GM19468 (cell line): ENCODE results near the gene TMEM238.
A peak's percentile ranks its signal among the peaks of the same experiment; 100 is the strongest.
"Not testable (repeated sequence)": the region's sequence is repeated elsewhere in the genome, so short reads cannot be mapped to it uniquely, and the experiment has no call there.

Experiments used
- ATAC-seq: cut with Tn5 transposase; IDR thresholded peaks from one replicate; pipeline ENCODE4 v1.9.1; 2021; ENCODE audit warnings: mild to moderate bottlenecking, moderate library complexity, moderate number of reproducible peaks; ENCODE audit not compliant: unreplicated experiment; ENCODE audit errors: extremely low read depth

TMEM238 gene

GRCh38 chr19:55341595-55342531, 42.2 kb downstream of the TMEM238 start:
- ATAC-seq: no peak

DNA sequence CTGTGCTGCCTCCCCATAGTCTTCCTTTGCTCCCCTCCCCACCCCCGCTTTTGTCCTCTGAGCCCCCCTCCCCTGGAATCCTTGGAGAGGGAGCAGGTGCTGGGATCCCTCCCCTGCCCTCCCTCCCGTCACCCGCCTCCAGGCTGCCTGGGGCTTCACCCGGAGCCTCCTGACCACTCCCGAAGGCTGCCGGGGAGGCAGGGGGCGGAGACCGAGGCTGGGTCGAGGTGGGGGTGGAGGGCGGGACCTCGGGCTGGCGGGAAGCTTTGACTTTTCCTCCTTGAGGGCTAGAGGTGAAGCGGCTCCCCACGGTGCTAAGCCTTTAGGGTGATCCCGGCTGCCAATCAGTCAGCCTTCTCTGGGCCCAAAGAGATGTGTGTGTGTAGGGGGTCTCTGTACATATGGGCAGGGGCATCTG, 42.9 kb downstream of the TMEM238 start:
- ATAC-seq: no peak

DNA sequence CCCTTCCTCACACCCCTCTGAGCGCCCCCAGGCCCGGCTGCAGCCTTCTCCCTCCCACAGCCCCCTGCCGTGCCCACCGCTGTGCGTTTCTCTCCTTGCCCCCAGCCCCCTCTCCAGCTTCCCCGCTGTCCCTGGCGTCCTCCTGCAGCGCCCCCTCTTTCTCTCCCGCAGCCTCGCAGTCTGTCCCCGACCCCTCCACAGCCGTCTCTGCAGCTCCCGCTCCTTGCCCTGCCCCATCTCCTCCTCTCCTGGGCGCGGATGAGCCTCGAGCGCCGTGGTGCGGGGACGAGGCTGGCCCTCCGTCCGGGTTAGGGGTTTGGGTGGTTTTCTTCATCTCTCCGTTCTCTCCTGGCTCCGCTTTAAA, 43.3 kb downstream of the TMEM238 start:
- ATAC-seq: no peak

DNA sequence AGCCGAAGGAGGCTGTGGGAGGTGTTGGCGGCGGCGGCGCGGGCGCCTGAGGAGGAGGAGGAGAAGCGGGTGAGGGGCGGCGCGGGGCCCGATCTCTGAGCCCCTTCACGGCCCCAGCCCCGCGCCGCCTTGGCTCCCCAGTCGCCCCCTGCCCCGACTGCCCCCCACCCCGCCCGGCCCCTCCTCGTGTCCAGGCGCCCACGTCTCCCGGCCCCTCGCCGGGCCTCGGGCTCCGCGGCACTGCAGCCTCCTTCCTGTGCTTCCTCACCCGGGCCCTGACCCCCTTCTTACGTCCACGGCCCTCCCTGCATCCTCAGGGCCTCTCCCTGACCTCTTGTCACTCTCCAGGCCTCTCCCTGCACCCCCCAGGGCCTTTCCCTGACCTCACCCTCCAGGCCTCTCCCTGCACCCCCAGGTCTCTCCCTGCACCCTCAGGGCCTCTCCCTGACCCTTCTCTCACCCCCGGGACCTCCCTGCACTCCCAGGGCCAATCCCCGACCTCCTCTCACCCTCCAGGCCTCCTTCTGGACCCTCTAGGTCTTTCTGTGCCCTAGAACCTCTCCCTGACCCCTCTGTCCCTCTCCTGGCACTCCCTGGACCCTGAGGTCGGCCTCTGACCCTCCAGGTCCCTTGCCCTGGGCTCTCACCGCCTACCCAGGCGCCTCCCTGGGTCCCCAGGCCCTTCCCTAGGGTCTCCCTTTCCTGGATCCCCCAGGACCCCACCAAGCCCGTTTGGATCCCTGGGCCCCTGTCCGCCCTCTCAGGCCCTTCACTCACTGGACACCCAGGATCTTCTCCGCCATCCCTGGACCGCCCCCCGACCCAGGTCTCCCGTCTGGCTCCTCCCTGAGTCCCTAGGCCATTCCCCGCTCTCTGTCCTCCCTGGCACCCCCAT, 44.0 kb downstream of the TMEM238 start:
- ATAC-seq: no peak

GRCh38 chr19:55339105-55339888, 44.8 kb downstream of the TMEM238 start, which contains the start of gene KMT5C:
KMT5C (plus strand) TSS chr19:55339876; CDS start chr19:55341937, 2,061 bp downstream.
- peak; percentile 89 for ATAC-seq

- no peak for ATAC-seq
Observed at GRCh38 chr19:55336101-55336500, 48.0 kb downstream of the TMEM238 start.

GRCh38 chr19:55333870-55334269, 50.2 kb downstream of the TMEM238 start:
- no peak for ATAC-seq

DNA sequence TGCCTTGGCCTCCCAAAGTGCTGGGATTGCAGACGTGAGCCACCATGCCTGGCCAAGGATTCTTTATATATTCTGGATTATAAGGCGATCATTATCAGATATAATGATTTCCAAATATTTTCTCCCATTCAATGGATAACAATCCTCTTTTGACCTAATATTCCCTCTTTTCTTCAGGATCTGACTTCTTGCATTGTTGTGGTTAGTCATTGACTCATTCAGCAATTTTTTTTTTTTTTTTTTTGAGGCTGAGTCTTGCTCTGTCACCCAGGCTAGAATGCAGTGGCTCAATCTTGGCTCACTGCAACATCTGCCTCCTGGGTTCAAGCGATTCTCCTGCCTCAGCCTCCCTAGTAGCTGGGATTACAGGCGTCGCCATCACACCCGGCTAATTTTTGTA, 54.3 kb downstream of the TMEM238 start:
- not testable (repeated sequence) for ATAC-seq
